DND-41 (cell line): ENCODE data around the gene MFSD2A.

ENCODE experiments used
- ATAC-seq: fragments of 200-7000 bp; cut with Tn5 transposase; 3 replicates; pipeline ENCODE4 v1.9.1; 2021; ENCODE audit warnings: low read depth; ENCODE audit not compliant: insufficient read depth
- DNase-seq: peaks from one replicate; pipeline ENCODE4 v3.0.0-alpha.2; 2020
- H2AFZ ChIP-seq: 2 replicates; pipeline ENCODE4 v1.6.0; 2012; ENCODE audit warnings: low read depth, low read length
- H3K27ac ChIP-seq: 2 replicates; pipeline ENCODE4 v1.5.1; 2012; ENCODE audit warnings: low read length, inconsistent platforms
- H3K27me3 ChIP-seq: fragments of 200-600 bp; sonication (generic); 2 replicates; pipeline ENCODE4 v1.6.0; 2012; ENCODE audit warnings: low read length, mild to moderate bottlenecking, inconsistent platforms; ENCODE audit not compliant: insufficient read depth, poor library complexity
- H3K36me3 ChIP-seq: 2 replicates; pipeline ENCODE4 v1.5.1; 2012; ENCODE audit warnings: low read length, inconsistent platforms; ENCODE audit not compliant: insufficient read depth
- H3K4me1 ChIP-seq: 2 replicates; pipeline ENCODE4 v1.5.1; 2012; ENCODE audit warnings: mild to moderate bottlenecking, low read length; ENCODE audit not compliant: insufficient read depth
- H3K4me2 ChIP-seq: 2 replicates; pipeline ENCODE4 v1.6.0; 2012; ENCODE audit warnings: mild to moderate bottlenecking, moderate library complexity, low read length, inconsistent platforms; ENCODE audit not compliant: insufficient read depth
- H3K4me3 ChIP-seq, 2 experiments: fragments of 200-600 bp in 1 of 2; shearing (Covaris generic) in 1 of 2; 2 replicates each; pipeline ENCODE4 v1.5.1; 2012 to 2016; ENCODE audit warnings: inconsistent platforms in 2 of 2, low read length in 2 of 2, mild to moderate bottlenecking in 2 of 2, low read depth in 1 of 2, moderate library complexity in 1 of 2
- H3K79me2 ChIP-seq: 2 replicates; pipeline ENCODE4 v1.6.0; 2012; ENCODE audit warnings: low read length, inconsistent platforms; ENCODE audit not compliant: insufficient read depth
- H3K9ac ChIP-seq: 2 replicates; pipeline ENCODE4 v1.6.0; 2012; ENCODE audit warnings: low read depth, mild to moderate bottlenecking, inconsistent platforms, low read length, moderate library complexity
- H3K9me3 ChIP-seq: 2 replicates; pipeline ENCODE4 v1.5.1; 2012; ENCODE audit warnings: low read length, moderate library complexity, mild to moderate bottlenecking, inconsistent platforms; ENCODE audit not compliant: insufficient read depth, severe bottlenecking
- H4K20me1 ChIP-seq: 2 replicates; pipeline ENCODE4 v1.6.0; 2012; ENCODE audit warnings: low read length; ENCODE audit not compliant: insufficient read depth
- CTCF ChIP-seq: IDR thresholded peaks from 2 replicates; pipeline ENCODE4 v1.5.1; 2012; ENCODE audit warnings: borderline replicate concordance, low read length, moderate library complexity, mild to moderate bottlenecking; ENCODE audit not compliant: poor library complexity, severe bottlenecking; ENCODE audit errors: extremely low read depth
- EZH2 ChIP-seq: IDR thresholded peaks from 3 replicates; pipeline ENCODE4 v1.6.1; 2012; ENCODE audit warnings: borderline replicate concordance, low read depth, mild to moderate bottlenecking, moderate library complexity, low read length, inconsistent platforms; ENCODE audit not compliant: severe bottlenecking

Gene MFSD2A

GRCh38 chr1:39969048-39969447 lies 14.1 kb downstream of the MFSD2A start:
- Histone ChIP-seq H3K4me1 (no peaks in the 10 kb centered on the region), H3K4me3 (no peak overlapping the region), H2AFZ (no peak overlapping the region), H3K79me2 (no peaks in the 10 kb centered on the region), H3K9ac (no peak overlapping the region), H3K27me3 (no peaks in the 10 kb centered on the region), H4K20me1 (no peaks in the 10 kb centered on the region; the same call in 1 of the 2 replicates), H3K27ac (no peak overlapping the region), H3K4me2 (no peak overlapping the region), H3K36me3 (no peaks in the 10 kb centered on the region), H3K9me3 (no peaks in the 10 kb centered on the region)
- DNase-seq (no peak), ATAC-seq (no peak)
- no peak for TF ChIP-seq EZH2

- Histone ChIP-seq H3K27me3 (no peaks in the 10 kb centered on the region), H2AFZ (no peak overlapping the region), H3K4me3 (no peak overlapping the region), H3K79me2 (no peaks in the 10 kb centered on the region), H3K36me3 (no peaks in the 10 kb centered on the region), H3K9me3 (no peaks in the 10 kb centered on the region), H3K4me1 (no peaks in the 10 kb centered on the region), H3K9ac (no peak overlapping the region), H3K27ac (no peak overlapping the region), H3K4me2 (no peak overlapping the region), H4K20me1 (no peaks in the 10 kb centered on the region; the same call in 1 of the 2 replicates)
- DNase-seq: no peak
- ATAC-seq: no peak
- TF ChIP-seq CTCF (no peak), EZH2 (no peak)
Measured at GRCh38 chr1:39969531-39970270, 14.8 kb downstream of the MFSD2A start.

- H3K27me3 ChIP-seq: no peaks in the 10 kb centered on the region
- H3K9ac ChIP-seq: no peak overlapping the region
- DNase-seq (no peak), ATAC-seq (0 out of 3 replicates have a peak, but pooled peaks have one; percentile 41)
- H2AFZ ChIP-seq: no peak overlapping the region
- no peak overlapping the region for H3K27ac ChIP-seq
- H3K36me3 ChIP-seq: no peaks in the 10 kb centered on the region
- no peaks in the 10 kb centered on the region for H3K9me3 ChIP-seq
- H3K79me2 ChIP-seq: no peaks in the 10 kb centered on the region
- no peak overlapping the region for H3K4me2 ChIP-seq
- no peaks in the 10 kb centered on the region; the same call in 1 of the 2 replicates for H4K20me1 ChIP-seq
- H3K4me1 ChIP-seq: no peaks in the 10 kb centered on the region
- TF ChIP-seq CTCF (no peak), EZH2 (no peak)
- H3K4me3 ChIP-seq: no peak overlapping the region
Measured at GRCh38 chr1:39970274-39970673, 15.3 kb downstream of the MFSD2A start.

- DNase-seq: no peak
- H2AFZ ChIP-seq: no peak overlapping the region
- no peak overlapping the region for H3K4me2 ChIP-seq
- no peak for ATAC-seq
- H3K27me3 ChIP-seq: no peaks in the 10 kb centered on the region
- no peaks in the 10 kb centered on the region for H3K79me2 ChIP-seq
- no peaks in the 10 kb centered on the region; the same call in 1 of the 2 replicates for H4K20me1 ChIP-seq
- TF ChIP-seq EZH2: no peak
- no peak for TF ChIP-seq CTCF
- no peaks in the 10 kb centered on the region for H3K36me3 ChIP-seq
- H3K9ac ChIP-seq: no peak overlapping the region
- H3K4me1 ChIP-seq: no peaks in the 10 kb centered on the region
- H3K9me3 ChIP-seq: no peaks in the 10 kb centered on the region
- H3K4me3 ChIP-seq: no peak overlapping the region
- H3K27ac ChIP-seq: no peak overlapping the region
Measured at GRCh38 chr1:39971138-39971537, 16.2 kb downstream of the MFSD2A start.
